ENCODE data around the gene GCK. TPM values are rescaled to one million over a fixed set of nuclear protein-coding genes. Genes with fewer than 3 reads are reported as not detected.

GCK gene
- polyA plus RNA-seq, 1 of the 3 experiments (the other 2 are of a cell fraction) = 1.6 TPM

GRCh38 chr7:44222776-44223261, 33.6 kb upstream of the GCK start:
- no peak overlapping the region for H3K27ac ChIP-seq (ENCODE audit: low read depth in 2 of 2, low read length in 1 of 2)
- H3K4me2 ChIP-seq = no peak overlapping the region
- CTCF ChIA-PET = interaction anchor here (1.1 to 6.9 kb wide), 7 partner anchors 8 to 343 kb away, joined by 4 to 70 read pairs (median 6); no protein-coding TSS in a partner anchor
- H4K20me1 ChIP-seq (ENCODE audit: insufficient read depth) = no peaks in the 10 kb centered on the region
- TF ChIP-seq TCF12 (IDR thresholded peaks at IDR 0.05) = no peak
- TF ChIP-seq PBX3 (IDR thresholded peaks at IDR 0.05) = no peak
- TF ChIP-seq TEAD4 (IDR thresholded peaks at IDR 0.05; ENCODE audit: borderline replicate concordance, insufficient read depth) = no peak
- no peak for TF ChIP-seq JUND (IDR thresholded peaks at IDR 0.05)
- TF ChIP-seq NRF1 (IDR thresholded peaks at IDR 0.05; ENCODE audit: low read depth, low read length) = no peak
- no peak for TF ChIP-seq ELF1 (IDR thresholded peaks at IDR 0.05)
- no peak for TF ChIP-seq SMC3 (IDR thresholded peaks at IDR 0.05; ENCODE audit: low read depth, low read length)
- TF ChIP-seq MAX (IDR thresholded peaks at IDR 0.05; ENCODE audit: low read depth) = no peak
- TF ChIP-seq ZBTB33 (IDR thresholded peaks at IDR 0.05; ENCODE audit: borderline replicate concordance, low read depth) = no peak
- no peak for TF ChIP-seq CTCF (IDR thresholded peaks at IDR 0.05)
- no peak for TF ChIP-seq RCOR1 (IDR thresholded peaks at IDR 0.05; ENCODE audit: low read length)
- no peak for TF ChIP-seq USF2 (IDR thresholded peaks at IDR 0.05; ENCODE audit: borderline replicate concordance, low read depth, low read length)
- no peak for TF ChIP-seq EZH2phosphoT487 (IDR thresholded peaks at IDR 0.05; ENCODE audit: borderline replicate concordance, low read depth)
- no peak for TF ChIP-seq YY1 (IDR thresholded peaks at IDR 0.05; ENCODE audit: low read depth)
- no peak for TF ChIP-seq RXRA (IDR thresholded peaks at IDR 0.05; ENCODE audit: borderline replicate concordance, low read depth)
- no peak for TF ChIP-seq GATA2 (CRISPR knock-in tag; IDR thresholded peaks at IDR 0.05)
- no peak for TF ChIP-seq NFIC (IDR thresholded peaks at IDR 0.05; ENCODE audit: borderline replicate concordance)
- no peak for TF ChIP-seq MXI1 (IDR thresholded peaks at IDR 0.05; ENCODE audit: low read depth, low read length)
- TF ChIP-seq SIN3A (IDR thresholded peaks at IDR 0.05; ENCODE audit: borderline replicate concordance, low read depth, low read length) = no peak
- POLR2A ChIA-PET = interaction anchor here (0.7 to 1.7 kb wide), 2 partner anchors 12 to 1183 kb away, joined by 3 to 5 read pairs; no protein-coding TSS in a partner anchor
- H2AFZ ChIP-seq (ENCODE audit: low read depth) = no peak overlapping the region
- H3K27me3 ChIP-seq (ENCODE audit: insufficient read depth) = no peaks in the 10 kb centered on the region
- H3K9ac ChIP-seq = no peak overlapping the region
- DNase-seq = no peak
- peaks cover 0 to 39% of the 10 kb centered on the region in 2 experiments; a peak in 1 of 4 replicates for H3K4me1 ChIP-seq (ENCODE audit: control insufficient read depth in 1 of 2, insufficient read depth in 2 of 2, low read depth in 1 of 2, low read length in 1 of 2)
- H3K79me2 ChIP-seq (ENCODE audit: insufficient read depth) = no peaks in the 10 kb centered on the region
- WGBS (ENCODE audit: low lambda C conversion rate) = 69% methylated on average over 8 of the region's 11 CpGs
- H3K36me3 ChIP-seq (replicated peaks in 1 of 2; ENCODE audit: control insufficient read depth in 1 of 2, insufficient read depth in 2 of 2, low read length in 1 of 2) = no peaks in the 10 kb centered on the region
- no peaks in the 10 kb centered on the region for H3K9me3 ChIP-seq
- H3K9me2 ChIP-seq = no peaks in the 10 kb centered on the region
- no peak overlapping the region for H3K4me3 ChIP-seq (ENCODE audit: low read depth in 2 of 2, low read length in 1 of 2)
- no peaks in the 10 kb centered on the region for H3F3A ChIP-seq (replicated peaks; ENCODE audit: insufficient read depth)

Measured in SK-N-SH (cell line).